ENCODE results near the gene SLC15A4.
"Not testable (repeated sequence)": the region's sequence is repeated elsewhere in the genome, so short reads cannot be mapped to it uniquely, and the experiment has no call there.

SLC15A4 gene

GRCh38 chr12:128823916-128824839, at the start of gene SLC15A4:
Gene SLC15A4, minus strand, starts transcription at chr12:128823958. Its CDS starts 15 bp downstream, at chr12:128823943.
- DNase-seq = peak; percentile 88 to 91

GRCh38 chr12:128872303-128872702, 48.5 kb upstream of the SLC15A4 start:
- DNase-seq = no peak

GRCh38 chr12:128871516-128871892, 47.7 kb upstream of the SLC15A4 start:
- DNase-seq = no peak

- no peak for DNase-seq
These were observed 43.7 kb upstream of the SLC15A4 start for GRCh38 chr12:128867466-128867865.

- no peak for DNase-seq
These were observed 40.9 kb upstream of the SLC15A4 start for GRCh38 chr12:128864516-128865186.

GRCh38 chr12:128863957-128864356, 40.2 kb upstream of the SLC15A4 start:
- DNase-seq = no peak

- no peak for DNase-seq
These were observed 37.7 kb upstream of the SLC15A4 start for GRCh38 chr12:128861226-128862016.

- no peak for DNase-seq
These were observed 35.6 kb upstream of the SLC15A4 start for GRCh38 chr12:128859311-128859710.

GRCh38 chr12:128857133-128857763, 33.5 kb upstream of the SLC15A4 start:
- DNase-seq = no peak

- no peak for DNase-seq
These were observed 33.0 kb upstream of the SLC15A4 start for GRCh38 chr12:128856791-128857078.

GRCh38 chr12:128856035-128856790, 32.5 kb upstream of the SLC15A4 start:
- no peak for DNase-seq

- DNase-seq = peak; percentile 8 to 13
These were observed 29.9 kb upstream of the SLC15A4 start for GRCh38 chr12:128853600-128854197.

- no peak for DNase-seq
These were observed 29.3 kb upstream of the SLC15A4 start, which contains the start of gene GLT1D1 for GRCh38 chr12:128852885-128853599. Gene GLT1D1, plus strand, starts transcription at chr12:128853478. Its CDS starts 104 bp downstream, at chr12:128853582.

- DNase-seq = no peak
These were observed 28.4 kb upstream of the SLC15A4 start for GRCh38 chr12:128852026-128852698.

- not testable (repeated sequence) for DNase-seq
These were observed 27.7 kb upstream of the SLC15A4 start for GRCh38 chr12:128851429-128851828.

GRCh38 chr12:128850400-128850799, 26.6 kb upstream of the SLC15A4 start:
- DNase-seq = no peak

GRCh38 chr12:128849806-128850205, 26.0 kb upstream of the SLC15A4 start:
- DNase-seq = not testable (repeated sequence)

- no peak for DNase-seq
These were observed 24.6 kb upstream of the SLC15A4 start for GRCh38 chr12:128848371-128848770.

GRCh38 chr12:128846671-128847070, 22.9 kb upstream of the SLC15A4 start:
- not testable (repeated sequence) for DNase-seq

GRCh38 chr12:128844031-128844635, 20.4 kb upstream of the SLC15A4 start:
- no peak for DNase-seq
